WI38 (cell line): ENCODE data around the gene SEC14L5.

ENCODE experiments used
- H3K4me3 ChIP-seq: 2 replicates; pipeline ENCODE4 v1.5.1; 2011; ENCODE audit warnings: low read depth, mild to moderate bottlenecking, control low read depth, low read length
- CTCF ChIP-seq: IDR thresholded peaks from 2 replicates; pipeline ENCODE4 v1.5.1; 2012; ENCODE audit warnings: low read depth, mild to moderate bottlenecking, control low read depth, low read length

Gene SEC14L5

GRCh38 chr16:4913774-4914525, 44.2 kb upstream of the SEC14L5 start:
- no peak overlapping the region for H3K4me3 ChIP-seq
- no peak for TF ChIP-seq CTCF

GRCh38 chr16:4914528-4915225, 43.5 kb upstream of the SEC14L5 start:
- TF ChIP-seq CTCF = no peak
- H3K4me3 ChIP-seq = no peak overlapping the region

- H3K4me3 ChIP-seq = no peak overlapping the region
- no peak for TF ChIP-seq CTCF
Observed at GRCh38 chr16:4915226-4915761, 42.8 kb upstream of the SEC14L5 start.

GRCh38 chr16:4917117-4917516, 41.0 kb upstream of the SEC14L5 start:
- no peak overlapping the region for H3K4me3 ChIP-seq
- TF ChIP-seq CTCF = no peak

GRCh38 chr16:4918781-4919251, 39.3 kb upstream of the SEC14L5 start:
- no peak for TF ChIP-seq CTCF

GRCh38 chr16:4920826-4921225, 37.3 kb upstream of the SEC14L5 start:
- TF ChIP-seq CTCF = no peak

More at GRCh38 chr16:4918781-4919251, 39.3 kb upstream of the SEC14L5 start:
- H3K4me3 ChIP-seq = no peak overlapping the region

GRCh38 chr16:4922721-4923342, 35.3 kb upstream of the SEC14L5 start:
- no peak overlapping the region for H3K4me3 ChIP-seq
- no peak for TF ChIP-seq CTCF

More at GRCh38 chr16:4920826-4921225, 37.3 kb upstream of the SEC14L5 start:
- H3K4me3 ChIP-seq = no peak overlapping the region
